ENCODE data around the gene SYNJ1.
"Not testable (repeated sequence)": the region's sequence is repeated elsewhere in the genome, so short reads cannot be mapped to it uniquely, and the experiment has no call there.

The SYNJ1 gene

GRCh38 chr21:32698286-32698685 is 29.5 kb downstream of the SYNJ1 start:
- DNase-seq (ENCODE audit: low read depth, low spot score), result no peak

GRCh38 chr21:32695482-32695881 is 32.3 kb downstream of the SYNJ1 start:
- not testable (repeated sequence) for DNase-seq (ENCODE audit: low read depth, low spot score)

- DNase-seq (ENCODE audit: low read depth, low spot score), result no peak
These were observed 34.2 kb downstream of the SYNJ1 start for GRCh38 chr21:32693581-32693980.

DNA sequence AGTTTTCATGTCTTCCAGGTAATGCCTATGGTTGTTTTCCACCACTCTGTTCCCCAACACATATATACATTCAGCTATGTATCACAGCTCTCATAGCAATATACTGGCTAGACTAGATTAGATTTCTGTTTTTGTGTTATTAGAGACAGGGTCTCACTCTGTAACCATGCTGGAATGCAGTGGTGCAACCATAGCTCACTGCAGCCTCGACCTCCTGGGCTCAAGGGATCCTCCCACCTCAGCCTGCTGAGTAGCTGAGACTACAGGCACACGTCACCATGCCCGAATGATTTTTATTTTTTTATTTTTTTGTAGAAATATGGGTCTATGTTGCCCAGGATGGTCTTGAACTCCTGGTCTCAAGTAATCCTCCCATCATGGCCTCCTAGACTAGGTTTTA is 37.7 kb downstream of the SYNJ1 start:
- DNase-seq (ENCODE audit: low read depth, low spot score), result no peak

GRCh38 chr21:32687643-32688345 is 40.0 kb downstream of the SYNJ1 start:
- DNase-seq (ENCODE audit: low read depth, low spot score), result no peak

GRCh38 chr21:32682696-32683474 is 44.9 kb downstream of the SYNJ1 start:
- DNase-seq (ENCODE audit: low read depth, low spot score), result no peak

DNA sequence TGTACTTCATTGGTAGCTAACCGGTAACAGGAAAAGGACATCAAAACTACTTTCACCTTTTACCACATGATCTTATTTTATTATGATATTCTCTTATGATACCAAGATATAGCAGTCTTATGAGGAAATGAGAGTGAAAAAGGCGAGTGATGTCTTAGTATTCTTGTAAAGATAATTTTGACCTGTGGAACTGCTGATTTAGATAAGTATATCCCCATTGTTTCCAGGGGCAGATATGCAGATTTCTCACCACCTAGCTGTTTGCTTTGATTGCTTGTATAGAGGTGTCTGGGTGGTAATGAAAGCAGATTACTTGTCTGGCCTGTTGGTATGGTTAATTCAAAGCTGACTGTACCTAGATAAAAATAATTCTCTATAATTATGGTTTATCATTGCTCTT is 53.1 kb downstream of the SYNJ1 start:
- no peak for DNase-seq (ENCODE audit: low read depth, low spot score)

GRCh38 chr21:32674038-32674437 is 53.8 kb downstream of the SYNJ1 start:
- no peak for DNase-seq (ENCODE audit: low read depth, low spot score)

- DNase-seq (ENCODE audit: low read depth, low spot score), result no peak
These were observed 61.6 kb downstream of the SYNJ1 start for GRCh38 chr21:32666258-32666657.

- not testable (repeated sequence) for DNase-seq (ENCODE audit: low read depth, low spot score)
These were observed 63.7 kb downstream of the SYNJ1 start for GRCh38 chr21:32664095-32664494.

- not testable (repeated sequence) for DNase-seq (ENCODE audit: low read depth, low spot score)
These were observed 65.8 kb downstream of the SYNJ1 start for GRCh38 chr21:32661981-32662380.

DNA sequence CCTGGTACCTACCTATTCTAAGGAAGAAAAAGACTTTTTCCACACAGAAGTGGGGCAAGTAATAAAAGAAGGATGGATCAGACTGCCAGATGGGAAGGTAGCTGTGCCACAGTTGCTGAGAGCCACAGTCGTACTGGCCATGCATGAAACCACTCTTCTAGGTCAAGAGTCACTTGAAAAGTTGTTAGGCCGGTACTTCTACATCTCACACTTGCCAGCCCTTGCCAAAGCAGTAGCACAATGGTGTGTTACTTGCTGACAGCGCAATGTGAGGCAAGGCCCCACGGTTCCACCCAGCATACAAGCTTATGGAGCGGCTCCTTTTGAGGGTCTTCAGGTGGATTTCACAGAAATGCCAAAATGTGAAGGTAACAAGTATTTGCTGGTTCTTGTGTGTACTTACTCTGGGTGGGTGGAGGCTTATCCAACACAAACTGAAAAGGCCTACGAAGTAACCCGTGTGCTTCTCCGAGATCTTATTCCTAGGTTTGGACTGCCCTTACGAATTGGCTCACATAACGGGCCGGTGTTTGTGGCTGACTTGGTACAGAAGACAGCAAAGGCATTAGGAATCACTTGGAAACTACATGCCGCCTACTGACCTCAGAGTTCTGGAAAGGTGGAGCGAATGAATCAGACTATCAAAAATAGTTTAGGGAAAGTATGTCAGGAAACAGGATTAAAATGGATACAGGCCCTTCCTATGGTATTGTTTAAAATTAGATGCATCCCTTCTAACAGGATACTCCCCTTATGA is 66.6 kb downstream of the SYNJ1 start:
- DNase-seq (ENCODE audit: low read depth, low spot score), result peak; percentile 4

DNA sequence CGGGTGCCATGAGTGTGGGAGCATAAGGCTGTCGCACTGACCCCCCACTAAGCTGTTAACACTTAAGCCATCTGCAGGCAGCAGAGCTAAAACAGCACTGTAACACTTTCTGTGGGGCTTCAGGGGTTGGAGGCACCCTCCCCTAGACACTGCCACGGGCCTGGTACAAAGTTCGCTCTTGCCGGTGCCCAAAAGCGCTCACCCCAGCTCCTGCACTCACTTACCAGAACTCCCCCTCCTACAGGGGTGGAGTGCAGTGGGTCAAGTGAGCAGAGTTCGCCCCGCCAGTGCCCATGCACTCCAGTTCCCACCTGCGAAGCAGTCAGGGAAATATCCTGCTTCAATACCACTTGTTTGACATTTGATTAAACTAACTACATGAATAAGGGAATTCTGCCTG is 69.3 kb downstream of the SYNJ1 start:
- no peak for DNase-seq (ENCODE audit: low read depth, low spot score)

DNA sequence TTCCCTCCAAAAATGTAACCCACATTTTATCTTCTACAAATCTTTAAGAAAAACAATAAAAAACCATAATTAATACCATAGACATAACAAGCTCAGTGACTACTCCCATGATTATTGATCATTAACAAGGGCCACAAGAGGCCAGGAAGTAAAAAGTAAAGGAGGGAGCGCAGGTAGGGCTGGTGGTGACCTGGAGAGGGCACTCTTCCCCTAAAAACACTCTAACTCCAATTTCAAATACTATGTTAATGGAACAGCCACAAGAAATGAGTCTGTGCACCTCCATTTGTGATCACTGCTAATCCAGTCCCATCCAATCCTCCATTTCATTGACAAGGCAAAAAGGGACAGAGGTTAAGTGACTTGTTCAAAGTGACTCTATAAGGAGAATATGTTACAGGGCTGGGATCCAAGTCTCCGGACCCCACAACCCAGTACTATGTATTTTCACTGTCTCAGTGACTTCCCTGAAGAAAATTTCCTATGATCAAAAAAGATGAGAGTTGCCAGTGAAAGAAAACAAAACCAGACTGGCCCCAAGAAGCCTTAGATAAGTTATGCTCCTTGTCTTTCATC is 74.4 kb downstream of the SYNJ1 start:
- peak; percentile 55 for DNase-seq (ENCODE audit: low read depth, low spot score)

DNA sequence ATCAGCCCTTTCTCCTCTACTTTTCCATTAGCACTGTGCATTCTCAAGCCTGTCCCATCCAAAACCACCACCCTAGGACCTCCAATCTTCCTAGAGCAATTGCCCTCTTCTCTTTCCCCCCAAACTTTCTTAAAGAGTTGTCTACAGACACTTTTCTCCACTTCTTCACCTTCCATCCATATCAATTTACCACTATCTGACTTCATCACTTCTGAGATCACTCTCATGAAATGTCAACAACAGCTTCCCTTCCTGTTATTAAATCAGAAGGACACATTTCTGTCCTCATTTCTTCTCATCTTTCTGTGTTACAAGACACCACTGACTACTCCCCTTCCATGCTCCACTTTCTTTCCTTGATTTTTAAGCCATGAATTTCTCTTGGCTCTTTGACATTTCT is 79.6 kb downstream of the SYNJ1 start:
- DNase-seq (ENCODE audit: low read depth, low spot score), result no peak

DNA sequence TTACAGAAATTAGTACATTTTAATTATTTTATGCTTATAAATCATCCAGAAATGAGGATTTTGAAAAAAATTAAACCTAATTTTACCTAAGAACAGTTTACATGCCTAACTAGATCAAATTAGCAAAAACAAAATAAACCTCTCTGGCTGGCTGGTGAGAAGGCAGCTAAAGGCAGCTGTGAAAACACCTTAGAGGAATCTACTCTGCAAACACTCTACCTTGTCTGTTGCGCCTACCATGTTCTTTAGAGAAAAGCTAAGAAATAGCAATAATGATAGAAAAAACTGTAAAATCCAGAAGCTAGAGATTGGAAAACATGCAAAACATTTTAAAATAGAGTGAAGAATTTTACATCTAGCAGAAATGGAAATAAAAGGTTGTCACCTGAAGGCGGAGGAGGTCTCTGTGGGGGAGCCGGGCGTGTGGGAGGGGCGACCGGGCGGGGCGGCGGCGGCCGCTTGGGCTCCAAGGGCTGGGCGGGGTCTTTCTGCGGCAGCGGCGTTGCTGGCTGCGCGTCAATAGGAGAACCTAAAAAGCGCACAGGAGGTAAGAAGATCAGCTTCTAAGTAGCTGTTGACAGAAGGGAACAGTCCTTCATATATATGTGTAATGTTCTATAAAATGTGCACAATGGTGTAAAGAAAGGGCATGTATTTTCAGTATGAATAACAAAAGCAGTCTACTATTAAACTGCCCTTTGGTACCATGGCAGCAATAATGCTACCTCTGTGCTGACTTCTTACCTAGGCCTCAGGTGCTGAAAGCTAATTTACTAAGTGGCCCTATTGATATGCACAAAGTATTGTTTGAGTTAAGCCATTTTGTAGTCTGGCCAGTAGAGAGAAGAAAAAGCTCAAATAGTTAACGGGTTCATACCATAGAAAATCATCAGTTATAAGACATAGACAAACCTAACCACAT is 82.3 kb downstream of the SYNJ1 start:
- DNase-seq (ENCODE audit: low read depth, low spot score), result peak; percentile 36

DNA sequence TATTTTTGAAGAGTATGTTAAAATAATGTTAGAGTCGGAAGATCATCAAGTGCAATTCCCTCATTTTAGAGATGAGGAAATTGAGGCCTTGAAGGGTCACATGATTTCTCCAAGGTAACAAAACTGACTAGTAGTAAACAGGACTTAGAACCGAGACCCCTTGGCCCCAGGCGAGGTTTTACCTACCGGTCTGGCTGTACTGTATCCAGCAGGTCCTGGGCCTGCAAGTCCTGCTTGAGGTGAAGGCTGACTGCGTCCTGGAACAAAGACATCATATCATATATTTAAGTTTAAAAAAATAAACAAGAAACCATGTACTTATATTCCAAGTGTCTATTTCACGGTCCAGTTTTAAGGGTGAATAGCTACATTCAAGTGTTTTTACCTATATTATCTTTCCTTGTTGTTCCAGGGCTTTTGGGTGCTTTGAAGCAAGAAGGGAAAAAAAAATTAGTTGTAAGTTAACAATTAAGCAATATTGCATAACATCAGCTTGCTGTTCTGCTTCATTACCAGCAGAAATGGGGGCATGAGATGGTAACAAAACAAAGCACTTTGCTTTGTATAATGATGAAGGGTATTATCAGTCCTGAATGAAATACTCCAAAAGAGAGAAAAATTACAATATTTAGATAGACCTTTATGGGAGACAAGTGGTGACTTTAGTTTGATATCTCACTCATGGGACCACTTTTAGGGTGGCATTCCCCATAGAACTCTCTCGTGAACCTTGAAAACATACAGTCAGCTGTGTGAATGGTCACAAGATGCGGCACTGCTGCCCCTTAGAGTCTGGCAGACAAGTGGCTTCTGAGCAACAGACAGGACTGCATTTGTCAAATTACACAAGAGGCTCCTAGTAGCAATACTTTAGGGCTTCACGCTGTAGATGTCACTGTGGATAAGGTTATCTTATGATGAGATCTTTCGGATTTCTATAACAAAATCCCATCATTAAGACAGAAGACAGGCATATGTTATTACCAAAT is 85.8 kb downstream of the SYNJ1 start:
- no peak for DNase-seq (ENCODE audit: low read depth, low spot score)

DNA sequence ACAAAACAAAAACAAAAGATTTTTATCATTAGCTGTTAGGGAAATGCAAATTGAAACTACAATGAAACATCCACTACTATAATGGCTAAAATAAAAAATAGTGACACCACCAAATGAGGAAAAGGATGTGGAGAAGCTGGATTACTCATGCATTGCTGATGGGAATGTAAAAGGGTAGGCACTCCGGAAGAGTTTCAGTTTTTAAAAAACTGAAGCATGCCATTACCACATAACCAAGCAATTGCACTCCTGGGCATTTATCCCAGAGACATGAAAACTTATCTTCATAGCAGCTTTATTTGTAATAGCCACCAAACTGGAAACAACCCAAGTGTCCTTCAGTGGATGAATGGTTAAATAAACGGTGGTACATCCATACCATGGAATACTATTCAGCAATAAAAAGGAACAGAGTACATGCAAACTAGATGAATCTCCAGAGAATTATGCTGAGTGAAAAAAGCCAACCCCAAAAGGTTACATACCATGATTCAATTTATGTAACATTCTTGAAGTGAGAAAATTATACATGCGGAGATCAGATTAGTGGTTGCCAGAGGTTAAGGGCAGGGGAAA is 101.1 kb downstream of the SYNJ1 start:
- DNase-seq (ENCODE audit: low read depth, low spot score), result no peak

GRCh38 chr21:32618218-32618617 is 109.6 kb downstream of the SYNJ1 start:
- DNase-seq (ENCODE audit: low read depth, low spot score), result not testable (repeated sequence)
